Measurements from ENCODE around the gene ZNF616. TPM values are rescaled to one million over a fixed set of nuclear protein-coding genes. Genes with fewer than 3 reads are reported as not detected.

Gene ZNF616
- polyA plus RNA-seq, 1 donor (not counting 4 experiments of a cell fraction or from before 2014, with no cell fraction given) = 7.6 TPM

DNA sequence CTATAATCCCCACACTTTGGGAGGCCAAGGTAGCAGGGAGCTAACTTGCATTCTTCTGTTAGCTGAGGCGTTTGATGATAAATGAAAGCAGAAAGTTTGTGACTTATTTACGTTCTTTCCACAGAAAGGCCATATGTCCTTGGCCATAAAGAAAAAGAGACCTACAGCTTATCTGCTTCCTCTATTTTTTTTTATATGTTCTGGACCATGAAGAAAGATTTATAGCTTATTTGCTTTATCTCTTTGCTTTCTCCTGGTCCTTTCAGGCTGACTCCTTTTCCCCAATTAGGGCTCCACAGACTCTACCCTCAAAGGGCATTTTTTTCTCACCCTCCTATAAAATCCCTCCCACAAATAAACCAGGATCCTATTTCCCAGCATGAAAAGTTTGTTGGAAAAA lies 1.5 kb upstream of the ZNF616 start:
- no peak for TF ChIP-seq CTCF (optimal IDR thresholded peaks at IDR 0.05 in 1 of 3, IDR thresholded peaks at IDR 0.05 in 1 of 3, conservative IDR thresholded peaks at IDR 0.05 in 1 of 3; ENCODE audit: extremely low read depth in 1 of 3, insufficient read depth in 2 of 3, low read length in 3 of 3)
- TF ChIP-seq EZH2 (IDR thresholded peaks at IDR 0.05; ENCODE audit: low read length) = no peak
- H3K27ac ChIP-seq (ENCODE audit: control insufficient read depth, insufficient read depth, low read length) = no peak overlapping the region
- H3K79me2 ChIP-seq (ENCODE audit: control insufficient read depth, insufficient read depth, low read length) = peaks cover 23% of the 10 kb centered on the region
- dilution Hi-C loops (cut with MboI; ENCODE audit: extremely low pct_ligation_motif_present, low sequenced_read_pairs) = no loop called here
- no peak overlapping the region for H3K4me3 ChIP-seq (ENCODE audit: control insufficient read depth in 2 of 3, extremely low read depth in 1 of 3, insufficient read depth in 2 of 3, low read depth in 1 of 3, low read length in 3 of 3)
- H2AFZ ChIP-seq (ENCODE audit: control insufficient read depth, low read length) = no peak overlapping the region
- peaks cover 22% of the 10 kb centered on the region for H3K4me1 ChIP-seq (ENCODE audit: control insufficient read depth, extremely low read depth, insufficient read depth, low read length)
- DNase-seq (ENCODE audit: low read depth, low spot score) (no peak), FAIRE-seq (no peak)
- H3K4me2 ChIP-seq (ENCODE audit: control insufficient read depth, extremely low read depth, insufficient read depth, low read depth, low read length) = no peak overlapping the region
- no peaks in the 10 kb centered on the region for H4K20me1 ChIP-seq (ENCODE audit: control insufficient read depth, extremely low read depth, insufficient read depth, low read length)
- H3K9me3 ChIP-seq (ENCODE audit: control insufficient read depth, low read depth, low read length) = peaks cover 5% of the 10 kb centered on the region
- H3K9me1 ChIP-seq (ENCODE audit: control insufficient read depth, extremely low read depth, insufficient read depth, low read length) = no peaks in the 10 kb centered on the region
- H3K9ac ChIP-seq (ENCODE audit: control insufficient read depth, extremely low read depth, insufficient read depth, low read length) = no peak overlapping the region
- no peaks in the 10 kb centered on the region for H3K27me3 ChIP-seq (ENCODE audit: control insufficient read depth, extremely low read depth, insufficient read depth, low read length)
- H3K36me3 ChIP-seq (ENCODE audit: control insufficient read depth in 2 of 2, extremely low read depth in 1 of 2, insufficient read depth in 2 of 2, low read length in 2 of 2) = no peaks in the 10 kb centered on the region

- H3K9ac ChIP-seq (ENCODE audit: control insufficient read depth, extremely low read depth, insufficient read depth, low read length) = peak overlapping the region; percentile 11
- no peaks in the 10 kb centered on the region for H4K20me1 ChIP-seq (ENCODE audit: control insufficient read depth, extremely low read depth, insufficient read depth, low read length)
- peaks cover 0 to 2% of the 10 kb centered on the region in 2 experiments for H3K36me3 ChIP-seq (ENCODE audit: control insufficient read depth in 2 of 2, extremely low read depth in 1 of 2, insufficient read depth in 2 of 2, low read length in 2 of 2)
- peak overlapping the region in 2 of 3 experiments; percentile 26 to 52 for H3K4me3 ChIP-seq (ENCODE audit: control insufficient read depth in 2 of 3, extremely low read depth in 1 of 3, insufficient read depth in 2 of 3, low read depth in 1 of 3, low read length in 3 of 3)
- DNase-seq (ENCODE audit: low read depth, low spot score) (no peak), FAIRE-seq (peak; percentile 32)
- H3K27ac ChIP-seq (ENCODE audit: control insufficient read depth, insufficient read depth, low read length) = no peak overlapping the region
- no peak for TF ChIP-seq EZH2 (IDR thresholded peaks at IDR 0.05; ENCODE audit: low read length)
- TF ChIP-seq CTCF (optimal IDR thresholded peaks at IDR 0.05 in 1 of 3, IDR thresholded peaks at IDR 0.05 in 1 of 3, conservative IDR thresholded peaks at IDR 0.05 in 1 of 3; ENCODE audit: extremely low read depth in 1 of 3, insufficient read depth in 2 of 3, low read length in 3 of 3) = no peak
- H3K79me2 ChIP-seq (ENCODE audit: control insufficient read depth, insufficient read depth, low read length) = peaks cover 33% of the 10 kb centered on the region
- peak overlapping the region; percentile 72 for H3K4me2 ChIP-seq (ENCODE audit: control insufficient read depth, extremely low read depth, insufficient read depth, low read depth, low read length)
- H3K9me3 ChIP-seq (ENCODE audit: control insufficient read depth, low read depth, low read length) = peaks cover 8% of the 10 kb centered on the region
- H3K4me1 ChIP-seq (ENCODE audit: control insufficient read depth, extremely low read depth, insufficient read depth, low read length) = peaks cover 22% of the 10 kb centered on the region
- peak overlapping the region; percentile 75 for H2AFZ ChIP-seq (ENCODE audit: control insufficient read depth, low read length)
- no peaks in the 10 kb centered on the region for H3K27me3 ChIP-seq (ENCODE audit: control insufficient read depth, extremely low read depth, insufficient read depth, low read length)
- dilution Hi-C loops (cut with MboI; ENCODE audit: extremely low pct_ligation_motif_present, low sequenced_read_pairs) = no loop called here
- H3K9me1 ChIP-seq (ENCODE audit: control insufficient read depth, extremely low read depth, insufficient read depth, low read length) = no peaks in the 10 kb centered on the region
Measured at GRCh38 chr19:52140032-52140710, 433 bp upstream of the ZNF616 start.
